HG03442 (cell line): ENCODE data around the gene OR13C4.
"Not testable (repeated sequence)": the region's sequence is repeated elsewhere in the genome, so short reads cannot be mapped to it uniquely, and the experiment has no call there.

Experiments
- ATAC-seq: cut with Tn5 transposase; IDR thresholded peaks from one replicate; pipeline ENCODE4 v1.9.1; 2021; ENCODE audit warnings: mild to moderate bottlenecking, moderate library complexity; ENCODE audit not compliant: unreplicated experiment

The OR13C4 gene

GRCh38 chr9:104527109-104527508, at the start of gene OR13C4:
Gene OR13C4, minus strand, starts transcription at chr9:104527209. Its CDS starts 0 bp downstream, at chr9:104527209.
- ATAC-seq: no peak

- no peak for ATAC-seq
Measured at GRCh38 chr9:104575456-104575855, 48.4 kb upstream of the OR13C4 start.

DNA sequence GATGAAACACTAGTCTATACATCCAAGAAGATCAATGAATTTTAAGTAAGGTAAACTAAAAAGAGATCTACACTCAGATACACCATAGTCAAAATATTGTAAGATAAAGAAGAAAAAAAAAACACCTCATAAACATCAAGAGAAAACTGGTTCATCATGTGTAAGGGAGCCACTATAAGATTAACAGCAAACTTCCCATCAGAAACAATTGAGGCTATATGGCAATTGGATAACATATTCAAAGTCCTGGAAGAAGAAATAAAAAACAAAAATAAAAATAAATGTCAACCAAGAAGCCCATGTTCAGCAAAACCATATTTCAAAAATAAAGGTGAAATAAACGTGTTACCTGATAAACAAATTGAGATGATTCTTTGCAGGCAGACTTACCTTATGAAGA, 45.6 kb upstream of the OR13C4 start:
- no peak for ATAC-seq

- no peak for ATAC-seq
Measured at GRCh38 chr9:104568868-104569267, 41.9 kb upstream of the OR13C4 start, which contains the start of gene OR13C8. Gene OR13C8, plus strand, starts transcription at chr9:104569168. Its CDS starts 0 bp downstream, at chr9:104569168.

- no peak for ATAC-seq
Measured at GRCh38 chr9:104564358-104564757, 37.3 kb upstream of the OR13C4 start.

DNA sequence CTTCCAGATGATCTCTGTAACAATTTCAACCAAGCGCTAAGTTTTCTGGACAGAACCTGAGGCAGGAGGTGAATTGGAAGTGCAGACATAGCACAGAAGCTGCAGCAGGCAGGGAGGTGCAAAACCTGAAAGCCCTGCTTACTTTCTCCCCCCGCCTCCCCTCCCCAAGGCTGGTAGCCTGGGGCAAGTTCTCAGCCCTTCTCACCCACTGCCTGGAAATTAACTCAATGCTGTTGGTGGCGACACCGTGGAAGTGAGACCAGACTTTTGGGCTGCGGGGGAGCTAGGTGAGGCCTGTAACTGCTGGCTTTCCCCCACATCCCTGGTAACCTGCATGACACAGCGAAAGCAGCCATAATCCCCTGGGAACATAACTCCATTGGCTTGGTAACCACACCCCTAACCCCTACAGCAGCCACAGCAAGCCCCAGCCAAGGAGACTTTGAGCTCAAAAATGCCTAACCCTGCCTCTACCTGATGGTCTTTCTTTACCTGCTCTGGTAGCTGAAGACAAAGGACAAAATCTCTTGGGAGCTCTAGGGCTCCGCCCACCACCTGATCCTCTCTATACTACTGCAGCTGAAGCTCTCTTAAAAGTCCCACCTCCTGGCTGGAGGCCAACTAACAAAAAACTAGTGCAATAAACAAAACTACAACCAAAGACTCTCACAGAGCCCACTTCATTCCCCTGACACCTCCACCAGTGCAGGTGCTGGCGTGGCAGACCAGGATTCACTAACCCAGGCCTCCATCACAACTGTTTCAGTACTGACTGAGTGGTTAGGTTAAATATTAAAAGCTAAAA, 30.0 kb upstream of the OR13C4 start:
- no peak for ATAC-seq

- ATAC-seq: no peak
Measured at GRCh38 chr9:104555521-104555920, 28.5 kb upstream of the OR13C4 start.

DNA sequence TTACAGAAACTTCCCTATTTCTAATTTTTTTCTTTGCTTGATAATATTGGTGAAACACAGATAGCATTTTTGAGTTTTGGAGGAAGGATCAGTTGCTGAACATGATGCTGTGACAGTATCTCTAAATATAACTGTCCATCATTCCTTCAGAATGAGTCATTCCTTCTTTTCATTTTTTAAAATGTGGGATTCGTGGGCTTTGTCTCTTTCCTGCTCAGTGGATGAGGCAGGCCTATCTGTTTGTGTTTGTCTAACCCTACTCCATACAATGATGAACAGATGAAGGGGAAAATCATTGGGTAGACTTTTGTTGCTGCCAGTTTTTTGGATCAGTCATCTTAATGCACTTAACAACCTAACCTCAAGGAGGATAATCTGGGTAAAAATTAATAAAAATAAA, 26.3 kb upstream of the OR13C4 start:
- no peak for ATAC-seq

- ATAC-seq: no peak
Measured at GRCh38 chr9:104544644-104545043, 17.6 kb upstream of the OR13C4 start.

DNA sequence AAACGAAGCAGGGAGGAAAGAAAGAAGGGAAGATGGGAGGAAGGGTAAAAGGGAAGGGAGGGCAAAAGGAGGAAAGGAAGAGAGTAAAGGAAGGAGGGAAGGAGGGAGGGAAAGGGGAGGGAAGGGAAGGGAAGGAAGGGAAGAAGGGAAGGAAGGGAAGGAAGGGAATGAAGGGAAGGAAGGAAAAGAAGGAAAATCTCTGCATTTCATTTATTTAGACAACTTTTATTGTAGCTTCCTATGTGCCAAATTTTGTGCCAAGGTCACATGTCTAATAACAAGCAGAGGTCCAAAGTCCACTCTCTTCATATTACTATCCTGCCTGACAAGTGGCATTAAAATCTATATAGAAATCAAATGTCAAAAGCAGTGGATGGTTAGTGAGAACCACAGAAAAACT, 12.3 kb upstream of the OR13C4 start:
- ATAC-seq: no peak

DNA sequence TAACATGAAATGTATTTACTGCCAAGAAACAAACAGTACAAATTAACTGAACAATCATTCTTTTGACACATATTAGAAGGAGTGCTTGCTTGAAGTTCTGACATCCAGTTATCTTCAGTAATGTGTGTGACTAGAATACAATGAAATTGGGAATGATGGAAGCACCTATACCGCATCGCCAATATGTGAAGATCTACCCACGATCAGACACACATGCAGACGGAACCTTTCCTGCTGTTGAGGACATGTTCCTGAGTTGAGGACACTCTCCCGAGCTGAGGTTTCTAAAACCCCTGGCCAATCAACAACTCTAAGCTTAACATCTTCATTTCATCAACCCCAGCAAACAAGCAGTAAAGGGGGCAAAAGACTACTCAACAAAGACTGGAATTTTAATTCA, 9.7 kb upstream of the OR13C4 start, which contains the start of gene OR13C3:
OR13C3 (minus strand) TSS at position 101 of the 400 bp plus-strand sequence. CDS start 133 bp downstream, outside the sequence.
- ATAC-seq: no peak

- not testable (repeated sequence) for ATAC-seq
Measured at GRCh38 chr9:104520241-104520640, 6.8 kb downstream of the OR13C4 start.

DNA sequence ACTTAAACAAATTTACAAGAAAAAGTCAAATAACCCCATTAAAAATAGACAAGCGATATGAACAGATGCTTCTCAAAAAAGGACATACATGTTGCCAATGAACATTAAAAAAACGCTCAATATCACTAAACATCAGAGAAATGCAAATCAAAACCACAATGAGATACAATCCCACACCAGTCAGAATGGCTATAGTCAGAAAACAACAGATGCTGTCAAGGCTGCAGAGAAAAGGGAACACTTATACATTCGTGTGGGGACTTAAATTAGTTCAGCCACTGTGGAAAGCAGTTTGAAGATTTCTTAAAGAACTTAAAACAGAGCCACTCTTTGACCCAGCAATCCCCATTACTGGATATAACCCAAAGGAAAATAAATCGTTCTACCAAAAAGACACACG, 12.1 kb downstream of the OR13C4 start:
- no peak for ATAC-seq

- ATAC-seq: no peak
Measured at GRCh38 chr9:104506565-104506964, 20.4 kb downstream of the OR13C4 start.

DNA sequence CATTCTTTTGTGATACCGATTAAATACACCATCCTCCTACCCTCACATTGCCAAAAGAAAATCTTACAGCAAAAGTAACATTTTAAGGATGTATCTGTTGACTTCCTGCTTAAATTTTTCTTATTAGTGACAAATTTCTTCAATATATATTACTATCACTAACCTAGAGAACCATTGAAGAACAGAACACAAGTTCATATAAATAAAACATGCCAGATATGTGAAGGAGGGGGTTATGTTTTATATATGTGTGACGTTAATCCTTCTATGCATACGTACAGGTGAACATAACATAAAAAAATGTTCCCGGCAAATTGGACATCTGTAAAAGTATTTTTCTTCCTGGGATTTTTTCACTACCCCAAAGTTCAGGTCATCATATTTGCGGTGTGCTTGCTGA, 23.0 kb downstream of the OR13C4 start, which contains the start of gene OR13F1:
OR13F1 (plus strand) TSS at position 301 of the 400 bp plus-strand sequence; CDS start at position 301, 0 bp downstream.
- ATAC-seq: no peak

- no peak for ATAC-seq
Measured at GRCh38 chr9:104503440-104503839, 23.6 kb downstream of the OR13C4 start.

GRCh38 chr9:104494808-104495207, 32.2 kb downstream of the OR13C4 start:
- ATAC-seq: no peak

DNA sequence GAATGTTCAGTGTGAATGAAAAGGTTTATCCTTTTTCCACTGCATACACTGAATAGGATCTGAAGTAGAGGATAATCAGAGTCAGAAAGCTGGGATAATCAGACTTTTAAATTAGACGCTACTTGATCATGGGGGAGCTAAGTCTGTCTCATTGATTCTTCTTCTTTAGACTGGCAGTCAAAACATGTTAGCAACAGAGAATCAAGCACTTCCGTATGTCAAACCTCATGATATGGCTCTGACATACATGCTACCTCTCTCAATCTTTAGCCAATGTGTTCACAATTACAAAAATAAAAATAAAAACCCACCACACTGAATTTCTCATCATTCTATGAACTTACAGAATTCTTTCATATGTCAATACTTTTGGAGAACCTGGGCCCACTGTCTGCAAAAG, 42.0 kb downstream of the OR13C4 start:
- ATAC-seq: no peak

GRCh38 chr9:104482921-104483570, 44.0 kb downstream of the OR13C4 start:
- ATAC-seq: no peak
